Adrenal gland (tissue), 12 donors: Measurements from ENCODE around the gene SLC24A3. TPM values are rescaled to one million over a fixed set of nuclear protein-coding genes. Genes with fewer than 3 reads are reported as not detected.

ENCODE experiments used
- DNase-seq, 7 donors: peaks; one replicate each; pipeline ENCODE4 v3.0.0-alpha.2; 2019 to 2020
- H3K27ac ChIP-seq, 5 donors: fragments of 200-600 bp; sonication (generic) in 4 of 5; 1 replicate in 3 of 5; 2 replicates in 2 of 5; pipeline versions ENCODE4 v1.5.1 to v1.8.0; 2016 to 2020; ENCODE audit warnings: mild to moderate bottlenecking in 1 of 5
- H3K27me3 ChIP-seq: fragments of 200-600 bp; 2 replicates; pipeline ENCODE4 v1.8.0; 2021
- H3K36me3 ChIP-seq, 2 donors: fragments of 200-600 bp; replicated peaks in 1 of 2; 1 replicate in 1 of 2; 2 replicates in 1 of 2; pipeline versions ENCODE4 v1.5.1 to v1.8.0; 2018 to 2022
- H3K4me1 ChIP-seq, 2 donors: fragments of 200-600 bp; replicated peaks in 1 of 2; 1 replicate in 1 of 2; 2 replicates in 1 of 2; pipeline versions ENCODE4 v1.5.1 to v1.8.0; 2018 to 2021
- H3K4me3 ChIP-seq, 4 donors: fragments of 200-600 bp; sonication (generic) in 3 of 4; one replicate each; pipeline ENCODE4 v1.5.1; 2016 to 2018
- H3K9me3 ChIP-seq, 3 donors: fragments of 200-600 bp; sonication (generic) in 1 of 3; replicated peaks in 1 of 3; 1 replicate in 2 of 3; 2 replicates in 1 of 3; pipeline versions ENCODE4 v1.5.1 to v1.8.0; 2016 to 2021
- POLR2A ChIP-seq, 2 donors: fragments of 450-650 bp; IDR thresholded peaks; one replicate each; pipeline ENCODE4 v1.6.1; 2017; ENCODE audit warnings: antibody characterized with exemption in 2 of 2, mild to moderate bottlenecking in 2 of 2, moderate library complexity in 1 of 2
- WGBS, 4 donors: extraction: QIAGEN DNeasy Blood & Tissue Kit in 2 of 4; methylation state at CpG; one replicate each; pipeline versions ENCODE4 v1.1.5 to v1.1.7; 2013 to 2017; 5-methylcytosine and 5-hydroxymethylcytosine counted together
- intact Hi-C, 2 donors: fragments of 100-400 bp; cut with DNase I; formaldehyde crosslinking; loops; one replicate each; pipeline versions ENCODE4 v1.14.1 to v1.15.0; 2022 to 2023
- polyA plus RNA-seq, 3 donors: library from polyadenylated mRNA; stranded (reverse); fragments of 200-250 nt in 2 of 3; fragments of 350-450 nt in 1 of 3; fragmentation: Illumina TruSeq in 1 of 3; extraction: RNeasy Lipid Tissue Mini Kit (QIAGEN cat#74804) in 1 of 3; gene quantifications; one replicate each; pipeline ENCODE4 v1.2.3, GENCODE V29; 2013 to 2014
- total RNA-seq, 9 donors: library from RNA; depleted of rRNA in 4 of 9; stranded (reverse); fragments of >200 nt in 4 of 9; fragments of 120-200 nt in 1 of 9; fragmentation: NEBNext Ultra II Directional in 1 of 9; extraction: Animal tissue kit (Norgen Biotek cat#: 25700) in 1 of 9; gene quantifications; one replicate each; pipeline versions ENCODE4 v1.1.0 to v1.2.4, GENCODE V29; 2013 to 2023
- TF ChIP-seq, protein P1 (sequence below), 6 experiments: fragments of 450-650 bp in 4 of 6; fragments of 200-600 bp in 2 of 6; sonication (generic) in 1 of 6; IDR thresholded peaks; 1 replicate in 5 of 6; 2 replicates in 1 of 6; pipeline versions ENCODE4 v1.5.1 to v1.8.0; 2016 to 2021; ENCODE audit warnings: antibody characterized with exemption in 6 of 6, mild to moderate bottlenecking in 2 of 6, moderate library complexity in 1 of 6
- donor health status: healthy with polysubstance abuse.
- donor health status: Bipolar disorder and iron deficiency.
- donor health status: DM: yes; HTN: yes; CAD: no.
- donor health status: DM: no; HTN: no; CAD: no.
- donor health status: DM: no; HTN: no; CAD: no.
- donor health status: DM: yes; HTN: yes; CAD: no.

SLC24A3 gene
- total and polyA plus RNA-seq, 12 donors: 0.89 to 44.4 (median 2.7) TPM

DNA sequence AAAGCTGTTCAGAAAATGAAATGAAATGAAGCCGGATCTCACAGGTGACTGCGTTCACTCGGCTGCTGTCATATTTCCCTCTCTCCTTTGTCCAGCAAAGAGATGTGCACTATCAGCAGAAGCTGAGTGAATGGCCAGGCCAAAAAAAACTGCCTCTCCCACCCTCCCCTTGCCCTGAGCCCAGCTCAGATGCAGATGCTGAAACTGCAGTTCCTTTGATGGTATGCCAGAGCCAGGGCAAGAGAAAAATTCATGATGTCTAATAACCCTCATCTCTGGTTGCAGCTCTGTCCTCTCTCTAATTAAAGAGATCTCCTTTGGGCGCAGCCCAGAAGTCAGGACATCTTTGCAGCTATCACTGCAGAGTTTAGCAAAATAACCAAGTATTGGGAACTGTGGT, 335.1 kb downstream of the SLC24A3 start:
- no peak for DNase-seq
- no peak overlapping the region for H3K27ac ChIP-seq
- no peaks in the 10 kb centered on the region for H3K27me3 ChIP-seq
- intact Hi-C loops: no loop called here
- no peaks in the 10 kb centered on the region for H3K36me3 ChIP-seq
- H3K4me3 ChIP-seq: no peak overlapping the region
- WGBS, 4 donors: 57 to 70% (median 63%) methylated on average over 4 of the region's 4 CpGs
- H3K9me3 ChIP-seq: no peaks in the 10 kb centered on the region
- no peak for TF ChIP-seq POLR2A (IDR thresholded peaks at IDR 0.05)
- TF ChIP-seq, protein P1, sequence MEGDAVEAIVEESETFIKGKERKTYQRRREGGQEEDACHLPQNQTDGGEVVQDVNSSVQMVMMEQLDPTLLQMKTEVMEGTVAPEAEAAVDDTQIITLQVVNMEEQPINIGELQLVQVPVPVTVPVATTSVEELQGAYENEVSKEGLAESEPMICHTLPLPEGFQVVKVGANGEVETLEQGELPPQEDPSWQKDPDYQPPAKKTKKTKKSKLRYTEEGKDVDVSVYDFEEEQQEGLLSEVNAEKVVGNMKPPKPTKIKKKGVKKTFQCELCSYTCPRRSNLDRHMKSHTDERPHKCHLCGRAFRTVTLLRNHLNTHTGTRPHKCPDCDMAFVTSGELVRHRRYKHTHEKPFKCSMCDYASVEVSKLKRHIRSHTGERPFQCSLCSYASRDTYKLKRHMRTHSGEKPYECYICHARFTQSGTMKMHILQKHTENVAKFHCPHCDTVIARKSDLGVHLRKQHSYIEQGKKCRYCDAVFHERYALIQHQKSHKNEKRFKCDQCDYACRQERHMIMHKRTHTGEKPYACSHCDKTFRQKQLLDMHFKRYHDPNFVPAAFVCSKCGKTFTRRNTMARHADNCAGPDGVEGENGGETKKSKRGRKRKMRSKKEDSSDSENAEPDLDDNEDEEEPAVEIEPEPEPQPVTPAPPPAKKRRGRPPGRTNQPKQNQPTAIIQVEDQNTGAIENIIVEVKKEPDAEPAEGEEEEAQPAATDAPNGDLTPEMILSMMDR (IDR thresholded peaks at IDR 0.05): no peak
- H3K4me1 ChIP-seq: peaks cover 0 to 9% of the 10 kb centered on the region in 2 donors

DNA sequence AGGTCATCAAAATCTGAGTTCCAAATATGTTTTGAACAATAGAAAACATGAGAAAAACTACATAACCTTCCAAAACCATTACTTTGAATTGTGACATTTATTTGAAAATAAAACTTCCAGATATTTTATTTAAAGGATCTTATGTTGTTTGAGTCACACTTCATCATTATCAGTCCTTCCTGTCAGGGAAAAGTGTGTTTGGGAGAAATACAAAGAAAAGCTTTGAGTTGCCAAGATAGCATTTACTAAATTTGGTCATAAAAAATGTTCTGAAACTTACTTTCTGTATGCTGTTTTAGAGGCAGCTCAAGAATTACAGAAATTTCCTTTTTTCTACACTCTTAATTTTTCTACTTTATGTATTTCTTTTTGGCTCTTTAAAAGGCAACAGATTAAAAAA, 337.5 kb downstream of the SLC24A3 start:
- no peak overlapping the region for H3K4me3 ChIP-seq
- no peak for DNase-seq
- no peak overlapping the region for H3K27ac ChIP-seq
- no peaks in the 10 kb centered on the region for H3K9me3 ChIP-seq
- peaks cover 0 to 11% of the 10 kb centered on the region in 2 donors for H3K4me1 ChIP-seq
- no peaks in the 10 kb centered on the region for H3K27me3 ChIP-seq
- intact Hi-C loops: no loop called here
- no peaks in the 10 kb centered on the region for H3K36me3 ChIP-seq
- TF ChIP-seq, protein P1 (IDR thresholded peaks at IDR 0.05): no peak
- no peak for TF ChIP-seq POLR2A (IDR thresholded peaks at IDR 0.05)

GRCh38 chr20:19552221-19553180, 340.1 kb downstream of the SLC24A3 start:
- TF ChIP-seq POLR2A (IDR thresholded peaks at IDR 0.05): no peak
- TF ChIP-seq, protein P1 (IDR thresholded peaks at IDR 0.05): peak in 1 of 6 experiments; percentile 16
- peak; percentile 51 to 79 (median 74) for DNase-seq
- 37 to 42% (median 39%) methylated on average over 9 of the region's 9 CpGs for WGBS, 4 donors
- Histone ChIP-seq H3K36me3 (no peaks in the 10 kb centered on the region), H3K4me1 (peaks cover 0 to 11% of the 10 kb centered on the region in 2 donors), H3K4me3 (no peak overlapping the region), H3K27ac (peak overlapping the region in 1 of 5 donors; percentile 13), H3K9me3 (no peaks in the 10 kb centered on the region), H3K27me3 (no peaks in the 10 kb centered on the region)
- intact Hi-C loops: no loop called here

DNA sequence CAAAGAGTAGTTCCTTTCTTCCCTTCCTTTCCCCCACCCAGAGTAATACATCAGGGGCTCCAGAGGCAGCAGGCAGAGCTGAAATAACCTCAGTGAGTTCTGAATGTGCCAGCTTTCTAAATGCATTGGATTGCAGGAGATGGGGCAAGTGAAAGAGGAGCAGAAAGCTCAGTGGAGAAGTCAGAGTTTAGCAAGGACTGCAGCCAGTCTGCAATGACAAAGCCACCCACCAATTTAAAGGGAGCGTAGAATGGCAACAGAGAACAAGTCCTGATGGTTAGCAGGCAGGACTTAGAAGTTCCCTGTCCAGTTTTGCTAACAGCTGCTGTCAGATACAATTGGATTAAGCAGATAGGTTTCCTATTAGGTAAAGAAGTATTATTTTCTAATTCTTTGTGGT, 342.2 kb downstream of the SLC24A3 start:
- 81 to 100% (median 95%) methylated on average over 1 of the region's 1 CpG for WGBS, 4 donors
- intact Hi-C loops: no loop called here
- no peak for DNase-seq

More for the DNA sequence above, 342.2 kb downstream of the SLC24A3 start:
- no peak overlapping the region for H3K27ac ChIP-seq
- peaks cover 0 to 11% of the 10 kb centered on the region in 2 donors for H3K4me1 ChIP-seq
- H3K27me3 ChIP-seq: no peaks in the 10 kb centered on the region
- H3K9me3 ChIP-seq: no peaks in the 10 kb centered on the region
- no peak overlapping the region for H3K4me3 ChIP-seq
- H3K36me3 ChIP-seq: no peaks in the 10 kb centered on the region
- TF ChIP-seq, protein P1 (IDR thresholded peaks at IDR 0.05): no peak
- TF ChIP-seq POLR2A (IDR thresholded peaks at IDR 0.05): no peak
